H9 (cell line): Measurements from ENCODE around the gene TAS1R1. TPM values are rescaled to one million over a fixed set of nuclear protein-coding genes. Genes with fewer than 3 reads are reported as not detected.

Experiments
- DNase-seq: peaks from one replicate; pipeline ENCODE4 v3.0.0-alpha.2; 2017
- H2AFZ ChIP-seq: one replicate; pipeline ENCODE4 v1.6.1; 2013; ENCODE audit warnings: mild to moderate bottlenecking, low read length, control low read depth, moderate library complexity
- H2AK5ac ChIP-seq: 2 replicates; pipeline ENCODE4 v1.6.1; 2013; ENCODE audit warnings: low read length, control low read depth, mixed read lengths; ENCODE audit not compliant: insufficient read length
- H2BK120ac ChIP-seq: one replicate; pipeline ENCODE4 v1.6.1; 2013; ENCODE audit warnings: low read depth, mild to moderate bottlenecking, low read length, control low read depth, inconsistent platforms; ENCODE audit not compliant: poor library complexity, severe bottlenecking
- H2BK12ac ChIP-seq: 2 replicates; pipeline ENCODE4 v1.6.1; 2013; ENCODE audit warnings: low read length, control low read depth, mixed read lengths, low read depth; ENCODE audit not compliant: insufficient read length
- H2BK15ac ChIP-seq: 2 replicates; pipeline ENCODE4 v1.6.1; 2013; ENCODE audit warnings: low read depth, low read length, control low read depth
- H2BK20ac ChIP-seq: one replicate; pipeline ENCODE4 v1.6.1; 2013; ENCODE audit warnings: low read depth, mild to moderate bottlenecking, low read length, control low read depth, inconsistent platforms; ENCODE audit not compliant: poor library complexity, severe bottlenecking
- H2BK5ac ChIP-seq: 2 replicates; pipeline ENCODE4 v1.6.1; 2013; ENCODE audit warnings: low read length, control low read depth, mixed read lengths; ENCODE audit not compliant: insufficient read length
- H3K14ac ChIP-seq: 2 replicates; pipeline ENCODE4 v1.6.1; 2013; ENCODE audit warnings: low read length, control low read depth; ENCODE audit not compliant: insufficient read depth
- H3K18ac ChIP-seq: 2 replicates; pipeline ENCODE4 v1.6.1; 2013; ENCODE audit warnings: low read depth, mild to moderate bottlenecking, mixed read lengths, low read length, control low read depth; ENCODE audit not compliant: insufficient read length
- H3K23ac ChIP-seq: 2 replicates; pipeline ENCODE4 v1.6.1; 2013; ENCODE audit warnings: low read length, control low read depth, mixed read lengths, low read depth; ENCODE audit not compliant: insufficient read length
- H3K23me2 ChIP-seq: 2 replicates; pipeline ENCODE4 v1.6.1; 2013; ENCODE audit warnings: low read depth, mild to moderate bottlenecking, mixed read lengths, low read length, control low read depth; ENCODE audit not compliant: insufficient read length, poor library complexity, severe bottlenecking
- H3K27ac ChIP-seq: 2 replicates; pipeline ENCODE4 v1.5.1; 2013; ENCODE audit warnings: low read length, control low read depth, mixed read lengths, low read depth; ENCODE audit not compliant: insufficient read length
- H3K27me3 ChIP-seq: 2 replicates; pipeline ENCODE4 v1.6.1; 2013; ENCODE audit warnings: low read length, control low read depth, inconsistent platforms; ENCODE audit not compliant: insufficient read depth
- H3K4ac ChIP-seq: 2 replicates; pipeline ENCODE4 v1.6.1; 2013; ENCODE audit warnings: low read depth, mild to moderate bottlenecking, control low read depth, inconsistent platforms, low read length, moderate library complexity
- H3K4me1 ChIP-seq: 2 replicates; pipeline ENCODE4 v1.6.1; 2013; ENCODE audit warnings: low read length, control low read depth, inconsistent platforms; ENCODE audit not compliant: insufficient read depth
- H3K4me2 ChIP-seq: 2 replicates; pipeline ENCODE4 v1.6.1; 2013; ENCODE audit warnings: low read length, control low read depth, mixed read lengths; ENCODE audit not compliant: insufficient read length, insufficient read depth
- H3K56ac ChIP-seq: 2 replicates; pipeline ENCODE4 v1.6.1; 2013; ENCODE audit warnings: low read depth, mild to moderate bottlenecking, mixed read lengths, low read length, control low read depth; ENCODE audit not compliant: insufficient read length
- H3K79me1 ChIP-seq: 2 replicates; pipeline ENCODE4 v1.6.1; 2013; ENCODE audit warnings: low read depth, mild to moderate bottlenecking, moderate library complexity, low read length, control low read depth, inconsistent platforms; ENCODE audit not compliant: insufficient read depth, poor library complexity, severe bottlenecking
- H3K79me2 ChIP-seq: 2 replicates; pipeline ENCODE4 v1.6.1; 2013; ENCODE audit warnings: low read length, control low read depth, inconsistent platforms; ENCODE audit not compliant: insufficient read depth
- H3K9ac ChIP-seq: 2 replicates; pipeline ENCODE4 v1.6.1; 2013; ENCODE audit warnings: low read length, control low read depth, mixed read lengths; ENCODE audit not compliant: insufficient read length; ENCODE audit errors: extremely low read depth
- H3K9me3 ChIP-seq: one replicate; pipeline ENCODE4 v1.6.1; 2013; ENCODE audit warnings: low read depth, low read length, inconsistent platforms; ENCODE audit not compliant: control insufficient read depth
- H3T11ph ChIP-seq: one replicate; pipeline ENCODE4 v1.6.1; 2013; ENCODE audit warnings: mild to moderate bottlenecking, low read length, control low read depth, inconsistent platforms
- H4K20me1 ChIP-seq: one replicate; pipeline ENCODE4 v1.6.1; 2013; ENCODE audit not compliant: control insufficient read depth, insufficient read length, insufficient read depth
- H4K5ac ChIP-seq: 2 replicates; pipeline ENCODE4 v1.6.1; 2013; ENCODE audit warnings: low read depth, mild to moderate bottlenecking, mixed read lengths, low read length, control low read depth; ENCODE audit not compliant: insufficient read length
- H4K8ac ChIP-seq: replicated peaks from 2 replicates; pipeline ENCODE4 v1.6.1; 2013; ENCODE audit warnings: low read length, control low read depth, mixed read lengths, low read depth; ENCODE audit not compliant: insufficient read length
- H4K91ac ChIP-seq: 2 replicates; pipeline ENCODE4 v1.6.1; 2013; ENCODE audit warnings: low read depth, mild to moderate bottlenecking, moderate library complexity, mixed read lengths, low read length, control low read depth; ENCODE audit not compliant: insufficient read length
- H3K27ac Mint-ChIP-seq, 3 experiments: 2 replicates in 2 of 3; 3 replicates in 1 of 3; pipeline ENCODE4 v1.8.0; 2020 to 2021; ENCODE audit warnings: mixed read lengths in 3 of 3, mild to moderate bottlenecking in 1 of 3, moderate library complexity in 1 of 3
- H3K27me3 Mint-ChIP-seq: 2 replicates; pipeline ENCODE4 v1.8.0; 2021; ENCODE audit warnings: low read depth, mild to moderate bottlenecking, moderate library complexity, mixed read lengths
- H3K36me3 Mint-ChIP-seq, 3 experiments: 2 replicates in 2 of 3; 3 replicates in 1 of 3; pipeline ENCODE4 v1.8.0; 2020 to 2021; ENCODE audit warnings: low read depth in 3 of 3, mixed read lengths in 3 of 3; ENCODE audit not compliant: insufficient read depth in 1 of 3
- H3K4me1 Mint-ChIP-seq, 2 experiments: 2 replicates each; pipeline ENCODE4 v1.8.0; 2020; ENCODE audit warnings: mixed read lengths in 2 of 2
- H3K4me3 Mint-ChIP-seq, 2 experiments: 2 replicates in 1 of 2; 3 replicates in 1 of 2; pipeline ENCODE4 v1.8.0; 2020 to 2021; ENCODE audit warnings: mild to moderate bottlenecking in 2 of 2, mixed read lengths in 2 of 2, moderate library complexity in 1 of 2
- H3K9me3 Mint-ChIP-seq, 2 experiments: 2 replicates in 1 of 2; 3 replicates in 1 of 2; pipeline ENCODE4 v1.8.0; 2020; ENCODE audit warnings: mild to moderate bottlenecking in 2 of 2, mixed read lengths in 2 of 2, moderate library complexity in 1 of 2
- CTCF ChIP-seq: fragments of 200-600 bp; sonication (generic); conservative IDR thresholded peaks from 3 replicates; pipeline ENCODE4 v1.8.0; 2021; ENCODE audit warnings: antibody characterized with exemption, mild to moderate bottlenecking
- WGBS: extraction: QIAGEN DNeasy Blood & Tissue Kit; methylation state at CpG from one replicate; pipeline ENCODE4 v1.1.7; 2013; ENCODE audit warnings: missing lambda C conversion rate, low lambda C conversion rate, mixed read lengths; ENCODE audit not compliant: insufficient read length; ENCODE audit errors: extremely low coverage; 5-methylcytosine and 5-hydroxymethylcytosine counted together
- total RNA-seq: library from RNA; stranded (reverse); gene quantifications from 2 replicates; pipeline ENCODE4 v1.2.1, GENCODE V29; 2021

Gene TAS1R1
- total RNA-seq, 1 experiment from 2014 or later: not detected

GRCh38 chr1:6627841-6628545 is 72.9 kb downstream of the TAS1R1 start:
- Histone ChIP-seq H3K4ac (no peak overlapping the region), H4K91ac (no peak overlapping the region), H3K79me2 (0 out of 2 replicates have a peak, but pooled peaks cover 4% of the 10 kb centered on the region), H2BK15ac (no peak overlapping the region), H3K27ac (no peak overlapping the region), H2AFZ (no peak overlapping the region), H4K5ac (no peak overlapping the region), H3K9me3 (no peaks in the 10 kb centered on the region), H4K20me1 (no peaks in the 10 kb centered on the region), H2BK12ac (no peak overlapping the region), H2AK5ac (no peak overlapping the region), H3K23ac (no peak overlapping the region), H3K4me1 (no peaks in the 10 kb centered on the region), H2BK120ac (no peak overlapping the region), H3K56ac (no peak overlapping the region), H2BK20ac (no peak overlapping the region), H4K8ac (no peak overlapping the region), H3T11ph (no peak overlapping the region), H3K27me3 (no peaks in the 10 kb centered on the region), H3K9ac (no peak overlapping the region), H3K14ac (no peak overlapping the region), H3K79me1 (no peaks in the 10 kb centered on the region), H2BK5ac (no peak overlapping the region), H3K4me2 (no peak overlapping the region), H3K23me2 (peaks cover 5% of the 10 kb centered on the region), H3K18ac (no peak overlapping the region)
- Mint-ChIP-seq H3K27ac (peak overlapping the region in 1 of 3 experiments; percentile 29; a peak in 2 of 7 replicates), H3K36me3 (peaks cover 15 to 66% (median 49%) of the 10 kb centered on the region in 3 experiments), H3K4me3 (peak overlapping the region in 1 of 2 experiments; percentile 36; a peak in 4 of 5 replicates), H3K27me3 (no peaks in the 10 kb centered on the region), H3K4me1 (peaks cover 10 to 23% of the 10 kb centered on the region in 2 experiments), H3K9me3 (no peaks in the 10 kb centered on the region)
- WGBS: no CpG with 5 or more reads among the region's 21 CpGs
- no peak for DNase-seq
- no peak for TF ChIP-seq CTCF
